Stimulated activated CD4-positive, alpha-beta T cell treated with anti-CD3 and anti-CD28 coated beads, Interleukin-1b, Interleukin-23, amount 100 ng/mL, for 1 hour (primary cell): Measurements from ENCODE around the gene MYO9A.

ENCODE experiments used
- DNase-seq, 2 donors: peaks; one replicate each; pipeline ENCODE4 v3.0.0-alpha.2; 2020; ENCODE audit warnings: low read depth in 2 of 2

Gene MYO9A

GRCh38 chr15:71809346-71809745 lies 308.6 kb downstream of the MYO9A start:
- DNase-seq = no peak

GRCh38 chr15:71808311-71809020 lies 309.5 kb downstream of the MYO9A start:
- no peak for DNase-seq

- no peak for DNase-seq
Observed at GRCh38 chr15:71807691-71808091, 310.3 kb downstream of the MYO9A start.

- DNase-seq = no peak
Observed at GRCh38 chr15:71807125-71807629, 310.8 kb downstream of the MYO9A start.

GRCh38 chr15:71806452-71806931 lies 311.5 kb downstream of the MYO9A start:
- DNase-seq = no peak

GRCh38 chr15:71804695-71805470 lies 313.1 kb downstream of the MYO9A start:
- DNase-seq = no peak

- no peak for DNase-seq
Observed at GRCh38 chr15:71804226-71804625, 313.7 kb downstream of the MYO9A start.

- DNase-seq = no peak
Observed at GRCh38 chr15:71802770-71803169, 315.2 kb downstream of the MYO9A start.

- DNase-seq = no peak
Observed at GRCh38 chr15:71801935-71802655, 315.9 kb downstream of the MYO9A start.

GRCh38 chr15:71800835-71801745 lies 316.9 kb downstream of the MYO9A start:
- DNase-seq = no peak

GRCh38 chr15:71800190-71800589 lies 317.8 kb downstream of the MYO9A start:
- no peak for DNase-seq

GRCh38 chr15:71798641-71799040 lies 319.3 kb downstream of the MYO9A start:
- DNase-seq = no peak

- DNase-seq = no peak
Observed at GRCh38 chr15:71792521-71792920, 325.4 kb downstream of the MYO9A start.

- DNase-seq = no peak
Observed at GRCh38 chr15:71791975-71792374, 326.0 kb downstream of the MYO9A start.

GRCh38 chr15:71790081-71790480 lies 327.9 kb downstream of the MYO9A start:
- DNase-seq = no peak

- DNase-seq = no peak
Observed at GRCh38 chr15:71789616-71790015, 328.3 kb downstream of the MYO9A start.

- no peak for DNase-seq
Observed at GRCh38 chr15:71788646-71789579, 329.0 kb downstream of the MYO9A start.

- no peak for DNase-seq
Observed at GRCh38 chr15:71786673-71787072, 331.3 kb downstream of the MYO9A start.

GRCh38 chr15:71785996-71786395 lies 332.0 kb downstream of the MYO9A start:
- DNase-seq = no peak

GRCh38 chr15:71784719-71785118 lies 333.2 kb downstream of the MYO9A start:
- no peak for DNase-seq
